NCI-H2081 treated with DMSO at 0.1 percent for 48 hours (cell line): Measurements from ENCODE around the gene RBM20.
"Not testable (repeated sequence)": the region's sequence is repeated elsewhere in the genome, so short reads cannot be mapped to it uniquely, and the experiment has no call there.

Experiments used
- DNase-seq: peaks from one replicate; lab custom pipeline; 2025; lab: John Stamatoyannopoulos, UW

Gene RBM20

GRCh38 chr10:110625356-110625894 is 18.7 kb upstream of the RBM20 start:
- no peak for DNase-seq

GRCh38 chr10:110625951-110626855 is 17.9 kb upstream of the RBM20 start:
- no peak for DNase-seq

GRCh38 chr10:110628161-110628560 is 16.0 kb upstream of the RBM20 start:
- no peak for DNase-seq

GRCh38 chr10:110629680-110630191 is 14.4 kb upstream of the RBM20 start:
- peak; percentile 24 for DNase-seq

GRCh38 chr10:110631934-110632333 is 12.2 kb upstream of the RBM20 start:
- no peak for DNase-seq

- DNase-seq, result no peak
Measured at GRCh38 chr10:110632591-110633215, 11.4 kb upstream of the RBM20 start.

- DNase-seq, result no peak
Measured at GRCh38 chr10:110634527-110635209, 9.5 kb upstream of the RBM20 start.

GRCh38 chr10:110636572-110636931 is 7.6 kb upstream of the RBM20 start:
- DNase-seq, result no peak

- no peak for DNase-seq
Measured at GRCh38 chr10:110636932-110637557, 7.1 kb upstream of the RBM20 start.

GRCh38 chr10:110637558-110638053 is 6.5 kb upstream of the RBM20 start:
- no peak for DNase-seq

- no peak for DNase-seq
Measured at GRCh38 chr10:110638319-110638718, 5.8 kb upstream of the RBM20 start.

GRCh38 chr10:110639046-110639445 is 5.1 kb upstream of the RBM20 start:
- not testable (repeated sequence) for DNase-seq

- not testable (repeated sequence) for DNase-seq
Measured at GRCh38 chr10:110639858-110640257, 4.3 kb upstream of the RBM20 start.

GRCh38 chr10:110641256-110641655 is 2.9 kb upstream of the RBM20 start:
- no peak for DNase-seq

GRCh38 chr10:110642204-110643034 is 1.7 kb upstream of the RBM20 start:
- DNase-seq, result no peak

GRCh38 chr10:110643035-110643652 is 992 bp upstream of the RBM20 start:
- no peak for DNase-seq

- DNase-seq, result no peak
Measured at GRCh38 chr10:110644598-110645462, 694 bp downstream of the RBM20 start.

GRCh38 chr10:110646417-110647135 is 2.4 kb downstream of the RBM20 start:
- DNase-seq, result no peak

GRCh38 chr10:110647136-110647430 is 2.9 kb downstream of the RBM20 start:
- no peak for DNase-seq
